ENCODE data around the gene FLAD1. TPM values are rescaled to one million over a fixed set of nuclear protein-coding genes. Genes with fewer than 3 reads are reported as not detected.

FLAD1 gene
- total and polyA plus RNA-seq, 2 of the 8 experiments (the other 6 are each of a cell fraction or from before 2014, with no cell fraction given): 104 to 143 TPM

- TF ChIP-seq CTCF (IDR thresholded peaks at IDR 0.05; ENCODE audit: control extremely low read depth in 1 of 3, insufficient read depth in 1 of 3, low read depth in 1 of 3, low read length in 3 of 3) (no peak), CHD2 (IDR thresholded peaks at IDR 0.05; ENCODE audit: low read length) (peak; percentile 56), MAX (IDR thresholded peaks at IDR 0.05) (peak; percentile 69), HDAC2 (IDR thresholded peaks at IDR 0.05; ENCODE audit: borderline replicate concordance in 1 of 2, low read depth in 2 of 2, low read length in 2 of 2) (0 out of 4 replicates have a peak, but pooled peaks have one; percentile 66 to 84), BRCA1 (IDR thresholded peaks at IDR 0.05; ENCODE audit: low read depth, low read length) (peak; percentile 13; the same call in 1 of the 2 replicates), SAP30 (IDR thresholded peaks at IDR 0.05; ENCODE audit: insufficient read depth, insufficient replicate concordance, low read length) (no peak), SP4 (IDR thresholded peaks at IDR 0.05; ENCODE audit: low read length) (peak; percentile 52; the same call in 1 of the 2 replicates), POU5F1 (IDR thresholded peaks at IDR 0.05; ENCODE audit: low read depth, low read length) (no peak), TEAD4 (IDR thresholded peaks at IDR 0.05; ENCODE audit: low read depth, low read length) (0 out of 2 replicates have a peak, but pooled peaks have one; percentile 42), BCL11A (IDR thresholded peaks at IDR 0.05; ENCODE audit: low read depth in 2 of 2, low read length in 2 of 2) (no peak), PHF8 (conservative IDR thresholded peaks at IDR 0.05; ENCODE audit: low read depth, low read length) (0 out of 2 replicates have a peak, but pooled peaks have one; percentile 42), KDM4A (IDR thresholded peaks at IDR 0.05; ENCODE audit: low read depth, low read length, severe bottlenecking) (peak; percentile 92), ASH2L (IDR thresholded peaks at IDR 0.05; ENCODE audit: low read length) (peak; percentile 73), TAF7 (optimal IDR thresholded peaks at IDR 0.05; ENCODE audit: borderline replicate concordance, low read depth, low read length) (peak; percentile 76), POLR2AphosphoS5 (IDR thresholded peaks at IDR 0.05; ENCODE audit: low read depth, low read length) (no peak; the same call in 1 of the 2 replicates), MAFK (IDR thresholded peaks at IDR 0.05; ENCODE audit: low read depth, low read length) (0 out of 2 replicates have a peak, but pooled peaks have one; percentile 19), RBBP5 (IDR thresholded peaks at IDR 0.05; ENCODE audit: borderline replicate concordance, low read depth, low read length) (no peak), HDAC6 (IDR thresholded peaks at IDR 0.05; ENCODE audit: low read depth, low read length) (no peak)
Measured at GRCh38 chr1:155000726-155001424, 17.7 kb downstream of the FLAD1 start (continued).

Measured in H1 (cell line).